Fibroblast of lung (primary cell): ENCODE results near the gene MNAT1. TPM values are rescaled to one million over a fixed set of nuclear protein-coding genes. Genes with fewer than 3 reads are reported as not detected.
"Not testable (repeated sequence)": the region's sequence is repeated elsewhere in the genome, so short reads cannot be mapped to it uniquely, and the experiment has no call there.

Source experiments
- DNase-seq, 2 donors: peaks; one replicate each; pipeline versions ENCODE4 v3.0.0 to v3.0.0-alpha.2; 2010; ENCODE audit warnings: low read depth in 2 of 2
- H2AFZ ChIP-seq: 2 replicates; pipeline ENCODE4 v1.5.1; 2012; ENCODE audit warnings: low read length, control low read depth, inconsistent platforms
- H3K27ac ChIP-seq: 2 replicates; pipeline ENCODE4 v1.5.1; 2011; ENCODE audit warnings: low read length, control low read depth; ENCODE audit not compliant: insufficient read depth
- H3K27me3 ChIP-seq: 2 replicates; pipeline ENCODE4 v1.5.1; 2011; ENCODE audit warnings: mild to moderate bottlenecking, low read length; ENCODE audit not compliant: control insufficient read depth, insufficient read depth
- H3K36me3 ChIP-seq: 2 replicates; pipeline ENCODE4 v1.5.1; 2011; ENCODE audit warnings: low read length; ENCODE audit not compliant: control insufficient read depth, insufficient read depth
- H3K4me1 ChIP-seq: 2 replicates; pipeline ENCODE4 v1.5.1; 2011; ENCODE audit warnings: low read length; ENCODE audit not compliant: control insufficient read depth, insufficient read depth; ENCODE audit errors: extremely low read depth
- H3K4me2 ChIP-seq: 2 replicates; pipeline ENCODE4 v1.5.1; 2011; ENCODE audit warnings: low read length, control low read depth; ENCODE audit not compliant: insufficient read depth; ENCODE audit errors: extremely low read depth
- H3K4me3 ChIP-seq, 4 experiments: fragments of 200-600 bp in 1 of 4; sonication (generic) in 1 of 4; replicated peaks in 1 of 4; 2 replicates each; pipeline ENCODE4 v1.5.1; 2011 to 2016; ENCODE audit warnings: low read length in 4 of 4, low read depth in 3 of 4, mild to moderate bottlenecking in 3 of 4, control low read depth in 2 of 4, inconsistent platforms in 1 of 4, mixed read lengths in 1 of 4; ENCODE audit not compliant: insufficient read depth in 1 of 4; ENCODE audit errors: control extremely low read depth in 1 of 4
- H3K79me2 ChIP-seq: 2 replicates; pipeline ENCODE4 v1.5.1; 2012; ENCODE audit warnings: mild to moderate bottlenecking, low read length, inconsistent platforms; ENCODE audit not compliant: control insufficient read depth, insufficient read depth
- H3K9ac ChIP-seq: 2 replicates; pipeline ENCODE4 v1.5.1; 2011; ENCODE audit warnings: mild to moderate bottlenecking, low read length, control low read depth; ENCODE audit not compliant: insufficient read depth
- H3K9me3 ChIP-seq: 2 replicates; pipeline ENCODE4 v1.5.1; 2012; ENCODE audit warnings: low read depth, low read length; ENCODE audit not compliant: control insufficient read depth, insufficient read depth
- H4K20me1 ChIP-seq: 2 replicates; pipeline ENCODE4 v1.5.1; 2011; ENCODE audit warnings: low read length; ENCODE audit not compliant: control insufficient read depth, insufficient read depth; ENCODE audit errors: extremely low read depth
- EZH2 ChIP-seq: IDR thresholded peaks from 2 replicates; pipeline ENCODE4 v1.5.1; 2012; ENCODE audit warnings: low read length, control low read depth, mild to moderate bottlenecking; ENCODE audit errors: missing control alignments
- polyA plus RNA-seq, 2 donors: library from polyadenylated mRNA; depleted of rRNA in 1 of 2; stranded (reverse) in 1 of 2; unstranded in 1 of 2; fragments of >200 nt; gene quantifications; 2 replicates each; pipeline ENCODE4 v1.2.1, GENCODE V29; 2011 to 2012; ENCODE audit warnings: missing spikeins in 1 of 2
- total RNA-seq: library from RNA; depleted of rRNA; stranded (reverse); fragments of >200 nt; gene quantifications from 2 replicates; pipeline ENCODE4 v1.2.1, GENCODE V29; 2014
- TF ChIP-seq, protein P1 (sequence below), 2 donors: IDR thresholded peaks in 1 of 2; conservative IDR thresholded peaks in 1 of 2; 1 replicate in 1 of 2; 2 replicates in 1 of 2; pipeline ENCODE4 v1.5.1; 2011 to 2012; ENCODE audit warnings: low read length in 2 of 2, control low read depth in 1 of 2, inconsistent platforms in 1 of 2, low read depth in 1 of 2, mild to moderate bottlenecking in 1 of 2

Gene MNAT1
- total and polyA plus RNA-seq, 2 donors (not counting 1 experiment from before 2014, with no cell fraction given), result 48.2 to 58.5 TPM

DNA sequence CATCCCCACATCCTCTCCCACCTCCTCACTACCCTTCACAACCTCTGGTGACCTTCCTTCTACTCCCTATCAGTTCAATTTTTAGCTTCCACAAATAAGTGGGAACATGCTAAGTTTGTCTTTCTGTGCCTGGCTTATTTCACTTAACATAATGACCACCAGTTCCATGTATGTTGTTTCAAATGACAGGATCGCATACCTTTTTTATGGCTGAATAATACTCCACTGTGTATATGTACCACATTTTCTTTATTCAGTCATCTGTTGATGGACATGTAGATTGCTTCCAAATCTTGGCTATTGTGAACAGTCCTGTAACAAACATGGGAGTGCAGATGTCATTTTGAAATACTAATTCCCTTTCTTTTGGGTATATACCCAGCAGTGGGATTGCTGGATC is 147.7 kb downstream of the MNAT1 start:
- Histone ChIP-seq H3K4me2 (no peak overlapping the region), H3K27me3 (no peaks in the 10 kb centered on the region), H3K9ac (no peak overlapping the region), H3K79me2 (no peaks in the 10 kb centered on the region), H4K20me1 (no peaks in the 10 kb centered on the region), H3K4me3 (no peak overlapping the region), H3K9me3 (no peaks in the 10 kb centered on the region), H3K4me1 (no peaks in the 10 kb centered on the region), H2AFZ (no peak overlapping the region), H3K27ac (no peak overlapping the region), H3K36me3 (no peaks in the 10 kb centered on the region)
- no peak for DNase-seq
- TF ChIP-seq, protein P1, sequence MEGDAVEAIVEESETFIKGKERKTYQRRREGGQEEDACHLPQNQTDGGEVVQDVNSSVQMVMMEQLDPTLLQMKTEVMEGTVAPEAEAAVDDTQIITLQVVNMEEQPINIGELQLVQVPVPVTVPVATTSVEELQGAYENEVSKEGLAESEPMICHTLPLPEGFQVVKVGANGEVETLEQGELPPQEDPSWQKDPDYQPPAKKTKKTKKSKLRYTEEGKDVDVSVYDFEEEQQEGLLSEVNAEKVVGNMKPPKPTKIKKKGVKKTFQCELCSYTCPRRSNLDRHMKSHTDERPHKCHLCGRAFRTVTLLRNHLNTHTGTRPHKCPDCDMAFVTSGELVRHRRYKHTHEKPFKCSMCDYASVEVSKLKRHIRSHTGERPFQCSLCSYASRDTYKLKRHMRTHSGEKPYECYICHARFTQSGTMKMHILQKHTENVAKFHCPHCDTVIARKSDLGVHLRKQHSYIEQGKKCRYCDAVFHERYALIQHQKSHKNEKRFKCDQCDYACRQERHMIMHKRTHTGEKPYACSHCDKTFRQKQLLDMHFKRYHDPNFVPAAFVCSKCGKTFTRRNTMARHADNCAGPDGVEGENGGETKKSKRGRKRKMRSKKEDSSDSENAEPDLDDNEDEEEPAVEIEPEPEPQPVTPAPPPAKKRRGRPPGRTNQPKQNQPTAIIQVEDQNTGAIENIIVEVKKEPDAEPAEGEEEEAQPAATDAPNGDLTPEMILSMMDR (conservative IDR thresholded peaks at IDR 0.05 in 1 of 2, IDR thresholded peaks at IDR 0.05 in 1 of 2; ENCODE audit: low read depth in 1 of 2, low read length in 2 of 2), result no peak
- no peak for TF ChIP-seq EZH2

DNA sequence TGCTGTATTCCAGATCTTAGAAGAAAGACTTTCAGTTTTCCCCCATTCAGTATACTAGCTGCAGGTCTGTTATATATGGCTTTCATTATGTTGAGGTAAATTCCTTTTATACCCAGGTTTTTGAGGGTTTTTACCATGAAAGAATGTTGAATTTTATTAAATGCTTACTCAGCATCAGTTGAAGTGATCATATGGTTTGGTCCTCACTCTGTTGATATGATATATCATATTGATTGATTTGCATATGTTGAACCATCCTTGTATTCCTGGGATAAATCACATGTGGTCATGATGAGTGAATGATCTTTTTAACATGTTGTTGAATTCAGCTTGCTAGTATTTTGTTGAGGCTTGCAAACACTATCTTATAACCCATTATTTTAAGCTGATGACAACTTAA is 149.6 kb downstream of the MNAT1 start:
- Histone ChIP-seq H3K9ac (no peak overlapping the region), H4K20me1 (no peaks in the 10 kb centered on the region), H3K9me3 (no peaks in the 10 kb centered on the region), H3K4me3 (no peak overlapping the region), H3K27ac (no peak overlapping the region), H3K4me2 (no peak overlapping the region), H2AFZ (no peak overlapping the region), H3K79me2 (no peaks in the 10 kb centered on the region), H3K27me3 (no peaks in the 10 kb centered on the region), H3K4me1 (no peaks in the 10 kb centered on the region), H3K36me3 (no peaks in the 10 kb centered on the region)
- TF ChIP-seq, protein P1 (conservative IDR thresholded peaks at IDR 0.05 in 1 of 2, IDR thresholded peaks at IDR 0.05 in 1 of 2; ENCODE audit: low read depth in 1 of 2, low read length in 2 of 2), result no peak
- TF ChIP-seq EZH2, result no peak
- no peak for DNase-seq

DNA sequence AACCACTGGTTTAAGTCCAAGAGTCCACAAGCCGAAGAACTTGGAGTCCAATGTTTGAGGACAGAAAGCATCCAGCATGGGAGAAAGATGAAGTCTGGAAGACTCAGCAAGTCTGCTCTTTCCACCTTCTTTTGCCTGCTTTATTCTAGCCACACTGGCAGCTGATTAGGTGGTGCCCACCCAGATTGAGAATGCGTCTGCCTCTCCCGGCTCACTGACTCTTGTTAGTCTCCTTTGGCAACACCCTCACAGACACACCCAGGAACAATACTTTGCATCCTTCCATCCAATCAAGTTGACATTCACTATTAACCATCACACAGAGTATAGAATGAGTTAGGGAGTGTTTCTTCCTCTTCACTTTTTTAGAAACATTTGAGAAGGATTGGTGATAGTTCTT is 156.1 kb downstream of the MNAT1 start:
- H3K4me2 ChIP-seq, H3K36me3 ChIP-seq, H3K27ac ChIP-seq, H3K79me2 ChIP-seq, H3K27me3 ChIP-seq, H3K9me3 ChIP-seq, H3K4me1 ChIP-seq, H2AFZ ChIP-seq, H3K4me3 ChIP-seq, H4K20me1 ChIP-seq, DNase-seq, H3K9ac ChIP-seq: not testable (repeated sequence)
